Left ventricle myocardium inferior (tissue), 1 donor: ENCODE data around the gene POU2F3. TPM values are rescaled to one million over a fixed set of nuclear protein-coding genes. Genes with fewer than 3 reads are reported as not detected.

Experiments
- DNase-seq: peaks from one replicate; pipeline ENCODE4 v3.0.0-alpha.2; 2020
- H3K27ac ChIP-seq: fragments of 200-600 bp; replicated peaks from 2 replicates; pipeline ENCODE4 v1.8.0; 2021
- H3K27me3 ChIP-seq: fragments of 200-600 bp; 2 replicates; pipeline ENCODE4 v1.8.0; 2021; ENCODE audit warnings: low read depth
- H3K36me3 ChIP-seq: fragments of 200-600 bp; 2 replicates; pipeline ENCODE4 v1.8.0; 2021
- H3K4me1 ChIP-seq: fragments of 200-600 bp; 2 replicates; pipeline ENCODE4 v1.8.0; 2021
- H3K4me3 ChIP-seq: fragments of 200-600 bp; 2 replicates; pipeline ENCODE4 v1.8.0; 2021; ENCODE audit warnings: mild to moderate bottlenecking, moderate library complexity
- H3K9me3 ChIP-seq: fragments of 200-600 bp; replicated peaks from 2 replicates; pipeline ENCODE4 v1.8.0; 2021
- CTCF ChIP-seq: fragments of 200-600 bp; IDR thresholded peaks from 2 replicates; pipeline ENCODE4 v1.8.0; 2021; ENCODE audit warnings: antibody characterized with exemption, mild to moderate bottlenecking, borderline replicate concordance
- intact Hi-C: fragments of 100-400 bp; cut with micrococcal nuclease; formaldehyde crosslinking; loops from one replicate; pipeline ENCODE4 v1.11.0; 2022
- total RNA-seq: library from RNA; stranded (reverse); fragmentation: NEBNext Ultra II Directional; extraction: Animal tissue kit (Norgen Biotek cat#: 25700); gene quantifications from one replicate; pipeline ENCODE4 v1.2.1, GENCODE V29; 2021
- donor health status: DM: no; HTN: yes; CAD: no; lungs with severe emphysema.

The POU2F3 gene
- total RNA-seq, 1 donor from 2014 or later = not detected

DNA sequence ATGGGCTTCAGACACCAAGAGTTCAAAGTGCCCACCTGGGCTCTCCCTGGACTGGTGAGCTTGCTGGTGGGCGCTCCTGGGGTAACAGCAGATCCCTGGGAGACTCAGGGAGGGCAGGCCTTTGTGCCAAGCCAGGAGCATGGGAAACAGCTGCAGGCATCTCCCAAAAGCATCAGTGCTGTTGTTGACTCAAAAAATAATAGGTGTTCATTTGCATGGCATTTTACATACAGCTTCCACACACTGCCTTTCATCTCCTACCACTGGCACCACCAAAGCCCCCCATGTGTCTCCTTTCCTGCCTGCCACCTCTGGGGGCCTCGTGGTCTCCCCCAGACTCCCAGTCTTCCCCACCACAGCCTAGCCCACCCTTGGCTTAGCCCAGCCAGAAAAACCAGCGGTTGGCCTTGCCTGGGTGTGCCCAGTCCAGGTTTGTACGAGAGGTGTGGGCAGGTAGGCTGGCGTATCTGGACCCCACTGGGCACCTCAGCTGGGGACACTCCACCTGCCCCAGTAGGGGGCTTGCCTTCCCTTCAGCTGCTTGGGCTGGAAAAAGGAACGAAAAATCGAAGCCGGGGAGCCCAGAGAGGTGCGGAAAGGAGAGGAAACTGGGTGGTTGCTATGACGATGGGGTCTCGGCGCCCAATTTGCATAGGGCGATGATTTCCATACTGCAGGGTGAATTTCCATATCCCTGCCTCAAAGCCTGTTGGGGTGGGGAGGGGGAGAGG, 15.0 kb downstream of the POU2F3 start:
- intact Hi-C loops = no loop called here
- H3K27ac ChIP-seq = no peak overlapping the region
- no peaks in the 10 kb centered on the region for H3K36me3 ChIP-seq
- H3K9me3 ChIP-seq = no peaks in the 10 kb centered on the region
- no peak for TF ChIP-seq CTCF
- H3K27me3 ChIP-seq = peaks cover 83% of the 10 kb centered on the region
- H3K4me3 ChIP-seq = no peak overlapping the region
- peaks cover 21% of the 10 kb centered on the region for H3K4me1 ChIP-seq
- DNase-seq = no peak

GRCh38 chr11:120255519-120255866, 15.6 kb downstream of the POU2F3 start:
- Histone ChIP-seq H3K4me1 (peaks cover 21% of the 10 kb centered on the region), H3K27me3 (peaks cover 81% of the 10 kb centered on the region), H3K4me3 (no peak overlapping the region)

DNA sequence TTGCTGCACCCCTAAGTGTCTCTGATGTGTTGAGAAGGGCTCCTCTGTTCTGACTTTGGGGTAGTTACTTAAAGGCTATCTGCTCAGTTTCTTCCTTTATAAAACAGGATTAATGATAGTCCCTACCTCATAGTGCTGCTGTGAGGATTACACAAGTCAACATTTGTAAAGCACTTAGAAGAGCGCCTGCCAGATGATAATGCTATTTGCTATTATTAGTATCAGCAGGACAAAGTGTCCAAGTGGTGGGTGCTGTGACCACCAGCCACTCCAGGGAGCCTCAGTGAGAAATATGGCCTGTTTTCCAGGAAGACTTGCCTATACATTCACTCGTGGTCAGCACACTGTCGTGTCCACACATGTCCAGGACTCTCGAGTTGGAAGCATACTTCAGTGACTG, 16.2 kb downstream of the POU2F3 start:
- Histone ChIP-seq H3K4me1 (peaks cover 21% of the 10 kb centered on the region), H3K9me3 (no peaks in the 10 kb centered on the region), H3K4me3 (no peak overlapping the region), H3K27ac (no peak overlapping the region), H3K36me3 (no peaks in the 10 kb centered on the region), H3K27me3 (peaks cover 74% of the 10 kb centered on the region)
- no peak for TF ChIP-seq CTCF
- no peak for DNase-seq
- intact Hi-C loops = no loop called here

More at GRCh38 chr11:120255519-120255866, 15.6 kb downstream of the POU2F3 start:
- DNase-seq = no peak
- intact Hi-C loops = no loop called here
- TF ChIP-seq CTCF = no peak
- Histone ChIP-seq H3K9me3 (no peaks in the 10 kb centered on the region), H3K27ac (no peak overlapping the region), H3K36me3 (no peaks in the 10 kb centered on the region)

DNA sequence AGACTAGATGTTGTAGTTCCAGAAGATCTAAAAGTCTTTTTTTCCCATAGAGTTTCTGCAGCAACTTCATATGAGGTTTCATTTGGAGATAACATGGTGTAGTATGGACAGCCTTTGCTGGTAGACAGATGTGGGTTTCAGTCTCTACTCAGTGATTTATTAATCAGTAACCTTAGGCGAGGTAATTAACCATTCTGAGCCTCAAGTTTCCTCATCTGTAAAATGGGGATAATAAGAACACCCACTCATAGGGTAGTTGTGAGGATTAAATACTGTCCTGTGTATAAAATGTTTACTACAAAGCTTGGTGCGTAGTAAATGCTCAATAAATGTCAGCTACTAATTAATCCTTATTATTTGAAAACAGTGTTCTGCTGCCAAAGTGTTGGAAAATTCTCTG, 16.8 kb downstream of the POU2F3 start:
- no peak for DNase-seq
- peaks cover 71% of the 10 kb centered on the region for H3K27me3 ChIP-seq
- no peak overlapping the region for H3K27ac ChIP-seq
- H3K36me3 ChIP-seq = no peaks in the 10 kb centered on the region
- intact Hi-C loops = no loop called here
- no peak for TF ChIP-seq CTCF
- H3K4me1 ChIP-seq = peaks cover 21% of the 10 kb centered on the region
- no peak overlapping the region for H3K4me3 ChIP-seq
- H3K9me3 ChIP-seq = no peaks in the 10 kb centered on the region

- Histone ChIP-seq H3K36me3 (no peaks in the 10 kb centered on the region), H3K9me3 (no peaks in the 10 kb centered on the region), H3K27me3 (peaks cover 69% of the 10 kb centered on the region), H3K4me3 (no peak overlapping the region), H3K27ac (no peak overlapping the region), H3K4me1 (peaks cover 21% of the 10 kb centered on the region)
- intact Hi-C loops = no loop called here
- no peak for DNase-seq
- TF ChIP-seq CTCF = no peak
Observed at GRCh38 chr11:120257346-120257745, 17.4 kb downstream of the POU2F3 start.
